ENCODE measurements around the gene TSPAN18. TPM values are rescaled to one million over a fixed set of nuclear protein-coding genes. Genes with fewer than 3 reads are reported as not detected.

The TSPAN18 gene
- polyA plus RNA-seq, 1 experiment = 0.98 TPM

GRCh38 chr11:44910591-44910990 lies 183.8 kb downstream of the TSPAN18 start:
- no peaks in the 10 kb centered on the region for H3K9me3 ChIP-seq (ENCODE audit: control insufficient read depth, insufficient read depth, low read length)
- H3K4me3 ChIP-seq (ENCODE audit: low read depth, low read length) = no peak overlapping the region
- H3K27me3 ChIP-seq (ENCODE audit: control insufficient read depth, insufficient read depth, low read length) = peaks cover 9% of the 10 kb centered on the region
- CTCF ChIA-PET = interaction anchor here (0.6 to 4.2 kb wide), 29 partner anchors 12 to 358 kb away, joined by 3 to 230 read pairs (median 8); no protein-coding TSS in a partner anchor
- no peak overlapping the region for H3K27ac ChIP-seq (ENCODE audit: low read depth, low read length)
- no peak for DNase-seq (ENCODE audit: low read depth, low spot score)
- no peak for TF ChIP-seq CTCF (IDR thresholded peaks at IDR 0.05; ENCODE audit: low read depth, low read length)
- POLR2A ChIA-PET = no interaction called here

- POLR2A ChIA-PET = no interaction called here
- no peaks in the 10 kb centered on the region for H3K9me3 ChIP-seq (ENCODE audit: control insufficient read depth, insufficient read depth, low read length)
Measured at GRCh38 chr11:44911029-44911814, 184.5 kb downstream of the TSPAN18 start.

GRCh38 chr11:44912270-44912987 lies 185.7 kb downstream of the TSPAN18 start:
- ChIA-PET CTCF (interaction anchor here (0.6 to 4.2 kb wide), 33 partner anchors 9 to 881 kb away, joined by 3 to 230 read pairs (median 8); no protein-coding TSS in a partner anchor), POLR2A (no interaction called here)
- H3K9me3 ChIP-seq (ENCODE audit: control insufficient read depth, insufficient read depth, low read length) = no peaks in the 10 kb centered on the region
- H3K4me3 ChIP-seq (ENCODE audit: low read depth, low read length) = no peak overlapping the region
- DNase-seq (ENCODE audit: low read depth, low spot score) = no peak
- TF ChIP-seq CTCF (IDR thresholded peaks at IDR 0.05; ENCODE audit: low read depth, low read length) = no peak
- H3K27ac ChIP-seq (ENCODE audit: low read depth, low read length) = no peak overlapping the region
- H3K27me3 ChIP-seq (ENCODE audit: control insufficient read depth, insufficient read depth, low read length) = peaks cover 18% of the 10 kb centered on the region

More at GRCh38 chr11:44911029-44911814, 184.5 kb downstream of the TSPAN18 start:
- DNase-seq (ENCODE audit: low read depth, low spot score) = peak; percentile 59
- CTCF ChIA-PET = interaction anchor here (0.6 to 4.2 kb wide), 65 partner anchors 9 to 883 kb away, joined by 3 to 230 read pairs (median 5); no protein-coding TSS in a partner anchor
- peak; percentile 75 for TF ChIP-seq CTCF (IDR thresholded peaks at IDR 0.05; ENCODE audit: low read depth, low read length)
- H3K4me3 ChIP-seq (ENCODE audit: low read depth, low read length) = no peak overlapping the region
- peaks cover 13% of the 10 kb centered on the region for H3K27me3 ChIP-seq (ENCODE audit: control insufficient read depth, insufficient read depth, low read length)
- H3K27ac ChIP-seq (ENCODE audit: low read depth, low read length) = no peak overlapping the region

GRCh38 chr11:44913502-44913901 lies 186.7 kb downstream of the TSPAN18 start:
- POLR2A ChIA-PET = no interaction called here
- CTCF ChIA-PET = interaction anchor here (0.9 to 1.6 kb wide), 3 partner anchors 190 to 296 kb away, joined by 3 to 18 read pairs (median 5); no protein-coding TSS in a partner anchor
- Histone ChIP-seq H3K27me3 (ENCODE audit: control insufficient read depth, insufficient read depth, low read length) (peaks cover 24% of the 10 kb centered on the region), H3K27ac (ENCODE audit: low read depth, low read length) (no peak overlapping the region), H3K4me3 (ENCODE audit: low read depth, low read length) (no peak overlapping the region), H3K9me3 (ENCODE audit: control insufficient read depth, insufficient read depth, low read length) (no peaks in the 10 kb centered on the region)
- DNase-seq (ENCODE audit: low read depth, low spot score) = no peak
- TF ChIP-seq CTCF (IDR thresholded peaks at IDR 0.05; ENCODE audit: low read depth, low read length) = no peak
